Testis (tissue), 2 donors: Measurements from ENCODE around the gene LRIG1.

Experiments
- CTCF ChIP-seq, 3 experiments: fragments of 450-650 bp in 2 of 3; fragments of 200-600 bp in 1 of 3; sonication (generic) in 1 of 3; IDR thresholded peaks; one replicate each; pipeline ENCODE4 v1.5.1; 2016 to 2019; ENCODE audit warnings: antibody characterized with exemption in 3 of 3, mild to moderate bottlenecking in 2 of 3, moderate library complexity in 1 of 3
- POLR2A ChIP-seq: fragments of 450-650 bp; IDR thresholded peaks from one replicate; pipeline ENCODE4 v1.6.1; 2017; ENCODE audit warnings: antibody characterized with exemption, mild to moderate bottlenecking, moderate library complexity

DNA sequence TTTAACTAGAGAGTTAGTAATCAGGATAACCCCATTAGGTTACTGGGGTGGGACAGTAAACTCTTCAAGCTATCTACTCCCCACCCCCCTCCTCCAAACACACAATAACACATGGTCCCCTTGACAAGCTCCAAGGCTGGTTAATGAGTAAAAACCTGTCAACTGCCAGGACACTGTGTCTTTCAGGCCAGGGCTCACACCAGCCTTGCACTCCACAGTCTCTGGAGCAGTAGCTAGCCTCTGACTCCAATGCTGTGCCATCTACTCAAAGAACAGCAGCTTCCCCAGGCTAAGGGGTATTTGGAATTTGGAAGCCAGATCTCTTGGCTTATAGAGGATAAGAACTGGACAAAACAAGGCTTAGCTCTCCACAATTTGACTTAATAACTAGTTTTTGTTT is 115.8 kb downstream of the LRIG1 start:
- TF ChIP-seq CTCF (IDR thresholded peaks at IDR 0.05) (no peak), POLR2A (no peak)
